ENCODE measurements around the gene TRIM16.
"Not testable (repeated sequence)": the region's sequence is repeated elsewhere in the genome, so short reads cannot be mapped to it uniquely, and the experiment has no call there.

Gene TRIM16

DNA sequence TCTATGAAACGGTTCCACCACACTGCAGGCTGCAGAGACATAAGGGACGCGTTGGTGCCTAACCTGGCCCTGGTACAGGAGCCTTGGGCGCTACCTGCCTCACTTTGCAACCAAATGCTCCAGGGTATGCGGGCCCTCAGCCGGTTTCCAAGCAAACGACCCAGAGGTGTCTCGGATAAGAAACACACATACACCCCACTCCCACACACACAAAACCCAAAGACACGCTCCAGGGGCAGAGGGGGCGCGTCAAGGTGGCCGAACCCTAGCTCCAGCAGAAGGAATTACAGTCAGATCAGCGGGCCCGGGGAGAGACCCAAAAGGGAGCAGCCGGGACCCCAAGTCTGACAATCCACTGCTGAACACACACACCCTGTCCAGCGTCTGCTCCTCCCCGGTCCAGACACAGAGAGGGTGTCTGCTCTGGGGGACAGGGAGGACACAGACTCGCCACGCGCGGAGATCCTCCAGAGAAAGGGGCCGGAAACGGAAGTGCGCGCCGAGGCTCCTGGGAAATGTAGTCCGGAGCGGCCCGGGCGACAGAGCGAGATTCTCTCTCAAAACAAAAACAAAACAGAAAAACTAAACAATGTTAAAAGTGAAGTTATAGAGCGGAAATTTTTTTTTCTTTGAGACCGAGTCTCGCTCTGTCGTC, at the start of gene TRIM16:
Gene TRIM16 (minus strand): TSS at position 488 of the 655 bp plus-strand sequence. CDS start 32,702 bp downstream, outside the sequence.
- in situ Hi-C loops (cut with MboI; ENCODE audit: low pct_unique_long_range_greater_than_20kb, low sequenced_read_pairs, unreplicated experiment): not testable (repeated sequence)
- DNase-seq (ENCODE audit: low spot score): peak; percentile 51

DNA sequence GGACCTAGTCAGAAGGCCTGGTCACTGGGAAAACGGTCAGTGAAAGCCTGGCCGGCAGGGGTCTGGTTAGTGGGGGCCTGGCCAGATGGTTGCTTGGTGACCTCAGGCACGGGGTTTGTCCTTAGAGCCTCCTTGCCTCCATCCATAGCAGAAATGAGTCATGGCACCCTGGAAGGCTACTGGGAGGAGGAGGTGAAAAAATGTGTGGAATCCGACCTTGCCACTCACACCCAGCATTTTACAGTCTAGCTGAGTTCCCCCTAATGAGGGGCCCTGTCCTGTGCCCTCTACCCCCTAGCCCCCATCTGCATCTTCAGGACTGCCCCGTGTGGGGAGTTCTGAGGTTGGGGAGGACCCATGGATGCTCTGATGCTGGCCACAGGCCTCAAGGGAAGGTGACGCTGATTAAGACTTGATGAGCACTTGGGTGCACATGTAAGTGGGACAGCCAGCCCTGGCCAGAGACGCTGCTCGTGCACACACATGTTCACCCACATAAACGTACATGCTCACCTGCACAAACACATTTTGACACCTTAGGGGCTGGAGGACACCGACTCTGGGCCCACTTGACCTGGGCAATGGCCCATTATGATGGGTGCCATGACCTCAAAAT, 49.2 kb upstream of the TRIM16 start:
- DNase-seq (ENCODE audit: low spot score); in situ Hi-C loops (cut with MboI; ENCODE audit: low pct_unique_long_range_greater_than_20kb, low sequenced_read_pairs, unreplicated experiment): not testable (repeated sequence)

DNA sequence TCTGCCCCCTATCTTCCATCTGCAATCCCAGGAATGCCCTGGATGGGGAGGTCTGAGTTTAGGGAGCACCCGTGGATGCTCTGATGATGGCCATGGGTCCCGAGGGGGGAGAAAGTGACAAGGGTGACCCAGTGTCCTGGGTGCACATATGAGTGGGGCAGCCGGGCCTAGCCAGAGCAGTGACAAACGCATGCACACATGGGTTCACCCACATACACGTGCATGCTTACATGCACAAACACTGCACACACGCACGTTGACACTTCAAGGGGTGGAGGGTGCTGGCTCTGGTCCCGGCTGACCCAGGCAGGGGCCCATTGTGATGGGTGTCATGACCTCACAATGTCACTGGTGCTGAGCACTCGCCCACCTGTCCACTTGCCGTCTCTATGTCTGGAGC, 47.8 kb upstream of the TRIM16 start, which contains the start of gene TBC1D26:
Gene TBC1D26 (plus strand): TSS at position 384 of the 400 bp plus-strand sequence. CDS start 3,066 bp downstream, outside the sequence.
- in situ Hi-C loops (cut with MboI; ENCODE audit: low pct_unique_long_range_greater_than_20kb, low sequenced_read_pairs, unreplicated experiment); DNase-seq (ENCODE audit: low spot score): not testable (repeated sequence)

DNA sequence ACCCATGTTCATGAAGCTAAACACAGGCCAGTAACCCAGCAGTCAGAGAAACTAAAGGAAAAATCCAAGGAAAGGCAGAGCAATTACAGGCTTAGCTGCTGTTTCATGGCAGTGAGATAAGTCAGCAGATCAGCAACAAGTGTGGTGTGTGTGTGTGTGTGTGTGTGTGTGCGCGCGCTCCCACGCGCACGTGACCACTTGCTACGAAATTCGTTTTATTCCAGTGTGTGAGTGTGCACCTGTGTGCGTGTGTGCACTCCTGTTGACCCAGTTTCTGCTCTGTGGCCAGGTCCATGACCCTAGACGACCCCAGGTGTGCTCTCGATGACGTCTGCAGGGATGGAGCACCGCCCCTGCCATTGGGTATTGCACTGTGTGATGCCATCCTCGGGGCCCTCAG, 46.4 kb upstream of the TRIM16 start:
- in situ Hi-C loops (cut with MboI; ENCODE audit: low pct_unique_long_range_greater_than_20kb, low sequenced_read_pairs, unreplicated experiment); DNase-seq (ENCODE audit: low spot score): not testable (repeated sequence)

DNA sequence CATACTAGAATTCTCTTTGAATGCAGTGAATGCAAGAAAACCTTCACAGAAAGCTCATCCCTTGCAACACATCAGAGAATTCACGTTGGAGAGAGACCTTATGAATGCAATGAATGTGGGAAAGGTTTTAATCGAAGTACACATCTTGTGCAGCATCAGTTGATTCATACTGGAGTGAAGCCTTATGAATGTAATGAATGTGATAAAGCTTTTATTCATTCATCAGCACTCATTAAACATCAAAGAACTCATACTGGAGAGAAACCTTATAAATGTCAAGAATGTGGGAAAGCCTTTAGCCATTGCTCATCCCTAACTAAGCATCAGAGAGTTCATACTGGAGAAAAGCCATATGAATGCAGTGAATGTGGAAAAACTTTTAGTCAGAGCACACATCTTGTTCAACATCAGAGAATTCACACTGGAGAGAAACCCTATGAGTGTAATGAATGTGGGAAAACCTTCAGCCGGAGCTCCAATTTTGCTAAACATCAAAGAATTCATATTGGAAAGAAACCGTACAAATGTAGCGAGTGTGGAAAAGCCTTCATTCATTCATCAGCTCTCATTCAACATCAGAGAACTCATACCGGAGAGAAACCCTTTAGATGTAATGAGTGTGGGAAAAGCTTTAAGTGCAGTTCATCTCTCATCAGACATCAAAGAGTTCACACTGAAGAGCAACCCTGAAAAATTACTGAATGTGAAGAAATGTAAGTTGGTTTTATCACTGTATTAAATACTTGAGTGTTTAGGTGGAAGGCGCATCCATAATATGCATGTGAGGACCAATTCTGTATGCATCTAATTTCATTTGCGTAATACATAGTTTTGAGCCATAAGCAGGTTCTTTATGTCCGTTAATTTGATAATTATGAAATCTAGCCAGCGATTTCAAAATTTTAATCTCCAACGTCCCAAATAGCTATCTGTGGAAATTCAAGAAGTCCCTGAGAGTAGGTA, 32.8 kb upstream of the TRIM16 start:
- in situ Hi-C loops (cut with MboI; ENCODE audit: low pct_unique_long_range_greater_than_20kb, low sequenced_read_pairs, unreplicated experiment); DNase-seq (ENCODE audit: low spot score): not testable (repeated sequence)

DNA sequence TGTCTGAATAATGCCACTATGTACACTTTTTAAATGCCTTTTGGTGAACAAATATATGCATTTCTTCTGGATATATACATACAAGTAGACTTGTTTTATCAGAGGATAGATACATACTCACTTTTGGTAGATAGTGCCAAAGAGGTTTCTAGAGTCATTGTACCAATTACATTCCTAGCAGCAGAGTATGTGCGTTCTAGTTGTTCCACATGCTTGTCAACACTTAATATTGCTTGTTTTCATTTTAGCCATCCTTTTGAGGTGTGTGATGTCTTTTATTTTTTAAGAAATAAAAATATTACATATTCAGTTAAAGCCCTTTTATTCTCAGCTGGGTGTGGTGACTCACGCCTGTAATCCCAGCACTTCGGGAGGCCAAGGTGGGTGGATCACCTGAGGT, 24.8 kb upstream of the TRIM16 start:
- DNase-seq (ENCODE audit: low spot score); in situ Hi-C loops (cut with MboI; ENCODE audit: low pct_unique_long_range_greater_than_20kb, low sequenced_read_pairs, unreplicated experiment): not testable (repeated sequence)

DNA sequence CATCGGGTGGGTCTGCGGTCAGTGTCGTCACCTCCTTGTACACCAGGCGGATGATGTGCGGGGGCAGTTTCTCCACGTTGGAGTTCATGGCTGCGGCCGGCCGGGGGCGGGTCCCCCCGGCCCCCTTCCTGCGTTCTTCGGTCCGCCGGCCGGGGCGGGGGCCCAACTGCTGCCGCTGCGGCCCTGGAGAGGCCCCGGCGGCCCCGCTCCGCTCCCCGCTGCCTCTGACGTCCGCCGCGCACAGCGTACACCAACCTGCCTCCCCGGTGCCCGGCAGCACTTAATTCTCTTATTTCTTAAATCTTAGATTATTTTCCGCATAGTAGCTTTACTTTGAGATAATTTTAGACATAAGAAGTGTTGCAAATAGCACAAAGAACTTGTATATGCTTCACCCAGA, 20.7 kb upstream of the TRIM16 start:
- in situ Hi-C loops (cut with MboI; ENCODE audit: low pct_unique_long_range_greater_than_20kb, low sequenced_read_pairs, unreplicated experiment): not testable (repeated sequence)

DNA sequence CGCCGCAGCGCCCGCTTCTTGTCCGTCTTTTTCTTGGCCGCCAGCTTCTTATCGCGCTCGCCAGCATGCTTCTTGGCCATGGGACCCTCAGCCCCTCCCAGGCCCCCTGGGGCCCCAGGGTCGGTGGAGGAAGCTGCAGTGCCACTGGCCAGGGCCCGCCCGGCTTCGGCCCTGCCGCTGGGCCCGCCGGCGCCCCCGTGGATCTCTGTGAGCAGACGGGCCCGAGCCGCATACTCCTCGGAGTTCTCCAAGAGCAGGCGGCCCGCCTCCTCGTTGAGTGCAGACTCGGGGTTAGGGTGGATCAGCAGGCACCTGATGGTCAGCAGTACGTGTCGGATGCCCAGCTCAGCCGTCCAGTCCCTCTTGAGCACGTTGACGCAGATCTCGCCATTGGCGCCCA, 20.1 kb upstream of the TRIM16 start:
- DNase-seq (ENCODE audit: low spot score); in situ Hi-C loops (cut with MboI; ENCODE audit: low pct_unique_long_range_greater_than_20kb, low sequenced_read_pairs, unreplicated experiment): not testable (repeated sequence)

More for the DNA sequence above, 20.7 kb upstream of the TRIM16 start:
- DNase-seq (ENCODE audit: low spot score): not testable (repeated sequence)

DNA sequence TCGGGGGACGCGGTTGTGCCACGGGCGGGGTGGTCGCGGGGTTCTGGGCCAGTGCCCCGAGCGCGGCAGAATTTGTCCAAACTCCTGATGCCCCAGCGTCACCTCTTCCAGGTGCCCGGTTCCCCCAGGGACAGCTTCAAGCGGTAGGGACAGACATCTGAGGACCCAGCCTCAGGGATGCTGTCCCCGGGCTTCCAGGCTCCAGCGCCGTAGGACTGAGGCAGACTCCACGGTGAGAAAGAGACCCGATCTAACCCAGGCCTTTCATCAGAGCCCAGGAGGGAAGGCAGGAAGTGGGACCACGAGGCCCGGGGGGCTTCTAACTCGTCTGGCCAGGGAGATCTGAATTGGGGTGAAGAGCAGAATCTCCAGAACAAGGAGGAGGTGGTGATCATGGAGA, 15.8 kb upstream of the TRIM16 start:
- DNase-seq (ENCODE audit: low spot score); in situ Hi-C loops (cut with MboI; ENCODE audit: low pct_unique_long_range_greater_than_20kb, low sequenced_read_pairs, unreplicated experiment): not testable (repeated sequence)

DNA sequence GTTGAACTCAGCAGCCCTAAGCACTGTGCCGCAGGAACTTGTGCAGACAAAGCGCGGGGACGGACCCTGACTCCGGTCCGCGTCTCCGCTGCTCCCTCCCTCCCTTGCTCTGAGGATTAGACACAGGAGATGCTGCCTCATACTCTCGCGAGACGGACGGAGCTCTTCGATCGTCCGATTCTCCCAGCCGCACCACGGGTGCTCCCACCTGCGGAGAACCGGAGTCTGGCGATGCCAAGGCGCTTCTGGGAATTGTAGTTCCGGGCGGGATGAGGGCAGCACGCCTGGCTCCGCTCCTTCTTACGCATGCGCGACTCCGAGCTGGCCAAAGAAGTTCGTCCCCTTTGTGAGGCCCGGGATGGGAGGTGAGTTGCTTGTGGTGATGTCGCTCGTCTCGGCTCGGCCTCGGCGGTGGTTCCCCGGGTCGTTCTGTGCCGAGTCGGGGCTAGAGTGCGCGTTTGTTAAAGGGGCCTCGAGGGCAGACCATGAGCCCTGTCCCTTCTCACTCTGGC, 15.4 kb upstream of the TRIM16 start, which contains the start of gene ZNF286A:
Gene ZNF286A (plus strand): TSS at position 340 of the 512 bp plus-strand sequence. CDS start 578 bp downstream, outside the sequence.
- peak; percentile 91 for DNase-seq (ENCODE audit: low spot score)
- in situ Hi-C loops (cut with MboI; ENCODE audit: low pct_unique_long_range_greater_than_20kb, low sequenced_read_pairs, unreplicated experiment): not testable (repeated sequence)

DNA sequence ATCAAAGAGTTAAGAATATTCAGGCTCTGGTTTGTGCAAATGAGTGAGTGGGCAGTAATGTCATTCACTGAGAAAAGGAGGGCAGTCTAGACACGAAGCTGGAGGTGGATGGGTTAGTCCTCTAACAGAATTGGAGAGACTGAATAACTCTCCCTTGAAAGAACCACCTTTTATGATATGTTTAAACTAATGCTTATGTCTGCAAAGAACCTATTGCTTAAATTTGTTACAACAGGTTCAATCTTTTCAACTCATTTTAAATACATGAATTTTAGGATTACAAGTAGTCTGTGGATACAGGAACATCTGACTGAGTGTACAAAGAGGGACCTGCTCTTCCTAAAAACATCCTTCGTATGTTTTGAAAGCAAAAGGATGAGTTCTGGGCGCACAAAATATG, 14.9 kb upstream of the TRIM16 start:
- in situ Hi-C loops (cut with MboI; ENCODE audit: low pct_unique_long_range_greater_than_20kb, low sequenced_read_pairs, unreplicated experiment); DNase-seq (ENCODE audit: low spot score): not testable (repeated sequence)

DNA sequence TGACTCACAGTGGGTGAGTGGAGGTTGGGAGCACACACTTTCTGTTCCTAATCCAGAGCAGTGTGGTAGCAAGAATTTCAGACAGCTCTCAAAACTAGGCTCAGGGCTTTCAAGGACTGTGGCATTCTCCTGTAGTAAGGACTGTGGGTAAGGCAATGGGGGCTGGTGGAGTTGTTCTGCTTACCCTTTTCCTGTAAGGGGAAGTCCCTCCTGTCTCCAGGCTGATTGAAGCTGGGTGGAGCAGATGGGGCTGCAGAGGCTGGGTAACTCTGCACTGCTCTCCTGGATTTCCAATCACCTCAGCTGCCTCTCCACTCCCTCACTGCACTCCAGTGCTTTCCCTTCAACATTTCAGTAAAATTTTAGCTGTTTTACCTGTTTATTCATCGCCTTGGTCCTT, 3.4 kb upstream of the TRIM16 start:
- in situ Hi-C loops (cut with MboI; ENCODE audit: low pct_unique_long_range_greater_than_20kb, low sequenced_read_pairs, unreplicated experiment); DNase-seq (ENCODE audit: low spot score): not testable (repeated sequence)

DNA sequence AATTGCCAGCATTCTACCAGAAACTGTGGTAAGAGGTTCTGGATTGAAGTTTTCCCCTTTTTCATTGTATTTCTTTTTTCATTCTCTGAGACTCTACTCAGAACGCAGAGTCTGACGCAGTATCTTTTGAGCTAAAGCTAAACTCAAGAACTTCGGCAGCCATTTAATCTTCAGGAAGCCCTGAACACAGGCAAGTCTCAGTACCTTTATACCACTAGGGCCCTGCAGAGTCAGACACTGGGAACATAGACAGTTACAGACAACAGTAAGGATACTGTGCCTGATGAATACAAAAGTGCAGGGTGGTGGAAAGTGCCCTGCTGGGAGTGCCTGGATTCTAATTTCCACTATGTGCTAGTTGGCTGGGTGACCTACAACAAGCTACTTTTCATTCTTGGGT, 976 bp downstream of the TRIM16 start:
- in situ Hi-C loops (cut with MboI; ENCODE audit: low pct_unique_long_range_greater_than_20kb, low sequenced_read_pairs, unreplicated experiment); DNase-seq (ENCODE audit: low spot score): not testable (repeated sequence)

DNA sequence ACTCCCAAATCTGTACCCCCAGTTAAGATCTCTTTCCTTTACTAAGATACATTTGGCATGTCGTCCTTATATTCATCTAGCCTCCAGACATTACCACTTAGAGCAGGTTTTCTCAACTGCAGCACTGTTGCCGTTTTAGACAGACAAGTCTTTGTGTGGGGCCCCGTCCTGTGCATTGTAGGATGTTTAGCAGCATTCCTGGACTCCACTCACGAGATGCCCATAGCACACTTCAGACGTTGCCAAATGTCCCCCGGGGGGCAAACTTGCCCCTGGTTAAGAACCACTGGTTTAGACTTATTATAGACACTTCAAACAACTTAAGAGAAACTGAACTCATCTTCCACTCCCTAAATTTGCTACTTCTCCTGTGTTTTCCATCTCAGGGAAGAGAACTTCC, 8.1 kb downstream of the TRIM16 start:
- DNase-seq (ENCODE audit: low spot score); in situ Hi-C loops (cut with MboI; ENCODE audit: low pct_unique_long_range_greater_than_20kb, low sequenced_read_pairs, unreplicated experiment): not testable (repeated sequence)

DNA sequence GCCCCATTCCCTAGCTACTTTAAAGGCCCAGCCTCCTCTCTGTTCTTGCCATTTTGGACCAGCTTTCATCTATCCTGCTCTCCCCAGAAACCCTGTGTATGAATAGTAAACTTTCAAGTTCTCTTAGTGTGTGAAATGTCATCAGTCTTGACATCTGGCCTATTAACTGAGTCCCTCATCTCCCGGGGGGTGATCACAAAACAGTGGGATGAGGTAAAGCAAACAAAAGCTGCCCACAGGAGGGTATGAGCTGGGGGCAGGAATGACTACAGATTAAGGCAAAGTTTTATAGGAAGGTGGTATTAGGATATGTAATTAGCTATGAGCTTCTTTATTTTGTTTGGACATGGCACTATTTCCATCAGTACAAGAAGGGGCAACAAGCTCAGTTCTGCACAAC, 9.5 kb downstream of the TRIM16 start:
- in situ Hi-C loops (cut with MboI; ENCODE audit: low pct_unique_long_range_greater_than_20kb, low sequenced_read_pairs, unreplicated experiment); DNase-seq (ENCODE audit: low spot score): not testable (repeated sequence)

DNA sequence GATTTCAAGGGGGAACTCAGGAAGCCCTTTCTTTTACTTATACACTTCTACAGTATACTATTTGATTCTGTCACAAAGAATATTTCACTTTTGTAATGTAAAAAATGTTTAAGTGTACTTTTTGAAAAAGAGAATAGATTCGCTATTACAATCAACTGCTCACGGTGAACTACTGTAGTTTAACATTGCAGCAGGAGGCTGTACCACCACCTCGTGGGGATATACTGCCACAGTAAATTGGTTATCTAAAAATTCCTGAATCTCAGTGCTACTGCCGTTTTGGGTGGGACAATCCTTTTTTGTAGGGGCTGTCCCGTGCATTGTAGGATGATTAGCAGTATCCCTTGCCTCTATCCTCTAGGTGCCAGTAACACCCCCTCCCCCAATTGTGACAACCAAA, 14.6 kb downstream of the TRIM16 start:
- in situ Hi-C loops (cut with MboI; ENCODE audit: low pct_unique_long_range_greater_than_20kb, low sequenced_read_pairs, unreplicated experiment); DNase-seq (ENCODE audit: low spot score): not testable (repeated sequence)

All from GM13977 (cell line).